ENCODE measurements around the gene NKD2. TPM values are rescaled to one million over a fixed set of nuclear protein-coding genes. Genes with fewer than 3 reads are reported as not detected.

Gene NKD2
- total RNA-seq, 1 donor from 2014 or later = 28.3 TPM

GRCh38 chr5:1055896-1056610 lies 47.5 kb downstream of the NKD2 start:
- Mint-ChIP-seq H3K4me3 (ENCODE audit: low read depth) (no peak overlapping the region), H3K36me3 (ENCODE audit: insufficient read depth) (peaks cover 3% of the 10 kb centered on the region), H3K27ac (no peak overlapping the region), H3K4me1 (ENCODE audit: low read depth) (no peaks in the 10 kb centered on the region), H3K9me3 (ENCODE audit: low read depth) (no peaks in the 10 kb centered on the region), H3K27me3 (no peaks in the 10 kb centered on the region)
- no peak for TF ChIP-seq CTCF (IDR thresholded peaks at IDR 0.05; ENCODE audit: unreplicated experiment)
- no peak for DNase-seq (ENCODE audit: low spot score, unreplicated experiment)

- no peak overlapping the region for H3K27ac Mint-ChIP-seq
Measured at GRCh38 chr5:1056611-1057484, 48.2 kb downstream of the NKD2 start.

GRCh38 chr5:1057485-1058082 lies 49.0 kb downstream of the NKD2 start:
- Mint-ChIP-seq H3K9me3 (ENCODE audit: low read depth) (no peaks in the 10 kb centered on the region), H3K4me3 (ENCODE audit: low read depth) (no peak overlapping the region), H3K4me1 (ENCODE audit: low read depth) (no peaks in the 10 kb centered on the region), H3K27me3 (no peaks in the 10 kb centered on the region), H3K36me3 (ENCODE audit: insufficient read depth) (no peaks in the 10 kb centered on the region), H3K27ac (no peak overlapping the region)
- no peak for DNase-seq (ENCODE audit: low spot score, unreplicated experiment)
- TF ChIP-seq CTCF (IDR thresholded peaks at IDR 0.05; ENCODE audit: unreplicated experiment) = no peak

More at GRCh38 chr5:1056611-1057484, 48.2 kb downstream of the NKD2 start:
- no peaks in the 10 kb centered on the region for H3K9me3 Mint-ChIP-seq (ENCODE audit: low read depth)
- no peak for DNase-seq (ENCODE audit: low spot score, unreplicated experiment)
- H3K4me1 Mint-ChIP-seq (ENCODE audit: low read depth) = no peaks in the 10 kb centered on the region
- H3K4me3 Mint-ChIP-seq (ENCODE audit: low read depth) = no peak overlapping the region
- peaks cover 3% of the 10 kb centered on the region for H3K36me3 Mint-ChIP-seq (ENCODE audit: insufficient read depth)
- no peak for TF ChIP-seq CTCF (IDR thresholded peaks at IDR 0.05; ENCODE audit: unreplicated experiment)
- no peaks in the 10 kb centered on the region for H3K27me3 Mint-ChIP-seq

GRCh38 chr5:1058083-1058945 lies 49.7 kb downstream of the NKD2 start:
- no peak for DNase-seq (ENCODE audit: low spot score, unreplicated experiment)
- H3K36me3 Mint-ChIP-seq (ENCODE audit: insufficient read depth) = no peaks in the 10 kb centered on the region
- no peak overlapping the region for H3K27ac Mint-ChIP-seq
- no peaks in the 10 kb centered on the region for H3K9me3 Mint-ChIP-seq (ENCODE audit: low read depth)
- TF ChIP-seq CTCF (IDR thresholded peaks at IDR 0.05; ENCODE audit: unreplicated experiment) = no peak
- H3K4me3 Mint-ChIP-seq (ENCODE audit: low read depth) = no peak overlapping the region
- no peaks in the 10 kb centered on the region for H3K27me3 Mint-ChIP-seq
- H3K4me1 Mint-ChIP-seq (ENCODE audit: low read depth) = no peaks in the 10 kb centered on the region
